Glutamatergic neuron (in vitro differentiated cells): Measurements from ENCODE around the gene KCTD15. TPM values are rescaled to one million over a fixed set of nuclear protein-coding genes. Genes with fewer than 3 reads are reported as not detected.
A peak's percentile ranks its signal among the peaks of the same experiment; 100 is the strongest.

Source experiments
- DNase-seq: peaks from one replicate; pipeline ENCODE4 v3.0.0; 2022
- H3K27ac Mint-ChIP-seq: one replicate; pipeline ENCODE4 v1.8.0; 2020; ENCODE audit warnings: mild to moderate bottlenecking, mixed read lengths, inconsistent platforms; ENCODE audit not compliant: unreplicated experiment
- H3K27me3 Mint-ChIP-seq: one replicate; pipeline ENCODE4 v1.8.0; 2020; ENCODE audit warnings: mild to moderate bottlenecking, moderate library complexity, mixed read lengths, inconsistent platforms; ENCODE audit not compliant: unreplicated experiment
- H3K36me3 Mint-ChIP-seq: one replicate; pipeline ENCODE4 v1.8.0; 2020; ENCODE audit warnings: mild to moderate bottlenecking, mixed read lengths, inconsistent platforms; ENCODE audit not compliant: unreplicated experiment
- H3K4me1 Mint-ChIP-seq: one replicate; pipeline ENCODE4 v1.8.0; 2020; ENCODE audit warnings: mild to moderate bottlenecking, low read depth, mixed read lengths, inconsistent platforms; ENCODE audit not compliant: unreplicated experiment
- H3K4me3 Mint-ChIP-seq: one replicate; pipeline ENCODE4 v1.8.0; 2020; ENCODE audit warnings: mild to moderate bottlenecking, mixed read lengths, inconsistent platforms; ENCODE audit not compliant: unreplicated experiment
- H3K9me3 Mint-ChIP-seq: one replicate; pipeline ENCODE4 v1.8.0; 2020; ENCODE audit warnings: mild to moderate bottlenecking, moderate library complexity, mixed read lengths, inconsistent platforms; ENCODE audit not compliant: unreplicated experiment
- total RNA-seq: library from RNA; stranded (reverse); fragmentation: NEBNext Ultra II Directional; extraction: Animal tissue kit (Norgen Biotek cat#: 25700); gene quantifications from one replicate; pipeline ENCODE4 v1.2.1, GENCODE V29; 2021; ENCODE audit not compliant: unreplicated experiment
- TF ChIP-seq, protein P1 (sequence below): fragments of 200-600 bp; sonication (generic); IDR thresholded peaks from one replicate; pipeline ENCODE4 v1.5.0; 2021; ENCODE audit not compliant: partially characterized antibody, unreplicated experiment

Gene KCTD15
- total RNA-seq, 1 donor from 2014 or later, result 53.4 TPM

DNA sequence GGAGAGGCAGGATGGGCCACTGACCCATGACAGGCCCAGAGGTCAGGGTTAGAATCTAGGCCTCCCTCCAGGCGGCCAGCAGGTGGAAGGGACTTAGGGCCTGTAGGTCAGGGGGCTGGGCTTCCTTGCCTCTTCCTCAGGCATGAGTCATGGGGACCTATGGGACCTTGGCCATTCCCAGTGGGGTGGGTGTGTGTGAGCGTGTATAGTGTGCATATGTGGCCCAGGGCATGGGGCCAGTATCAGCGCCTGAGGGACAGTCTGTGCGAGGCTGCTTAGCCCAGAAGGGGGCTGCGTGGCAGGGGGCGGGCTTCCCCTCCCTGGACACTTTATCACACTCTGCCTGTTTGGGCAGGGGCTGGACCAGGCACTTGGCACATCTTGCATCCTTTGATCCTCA lies 13.3 kb downstream of the KCTD15 start:
- Mint-ChIP-seq H3K27me3 (peaks cover 17% of the 10 kb centered on the region), H3K4me1 (peaks cover 32% of the 10 kb centered on the region), H3K9me3 (peaks cover 8% of the 10 kb centered on the region), H3K27ac (no peak overlapping the region), H3K36me3 (peaks cover 5% of the 10 kb centered on the region), H3K4me3 (no peak overlapping the region)
- no peak for DNase-seq
- TF ChIP-seq, protein P1, sequence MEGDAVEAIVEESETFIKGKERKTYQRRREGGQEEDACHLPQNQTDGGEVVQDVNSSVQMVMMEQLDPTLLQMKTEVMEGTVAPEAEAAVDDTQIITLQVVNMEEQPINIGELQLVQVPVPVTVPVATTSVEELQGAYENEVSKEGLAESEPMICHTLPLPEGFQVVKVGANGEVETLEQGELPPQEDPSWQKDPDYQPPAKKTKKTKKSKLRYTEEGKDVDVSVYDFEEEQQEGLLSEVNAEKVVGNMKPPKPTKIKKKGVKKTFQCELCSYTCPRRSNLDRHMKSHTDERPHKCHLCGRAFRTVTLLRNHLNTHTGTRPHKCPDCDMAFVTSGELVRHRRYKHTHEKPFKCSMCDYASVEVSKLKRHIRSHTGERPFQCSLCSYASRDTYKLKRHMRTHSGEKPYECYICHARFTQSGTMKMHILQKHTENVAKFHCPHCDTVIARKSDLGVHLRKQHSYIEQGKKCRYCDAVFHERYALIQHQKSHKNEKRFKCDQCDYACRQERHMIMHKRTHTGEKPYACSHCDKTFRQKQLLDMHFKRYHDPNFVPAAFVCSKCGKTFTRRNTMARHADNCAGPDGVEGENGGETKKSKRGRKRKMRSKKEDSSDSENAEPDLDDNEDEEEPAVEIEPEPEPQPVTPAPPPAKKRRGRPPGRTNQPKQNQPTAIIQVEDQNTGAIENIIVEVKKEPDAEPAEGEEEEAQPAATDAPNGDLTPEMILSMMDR, result no peak

DNA sequence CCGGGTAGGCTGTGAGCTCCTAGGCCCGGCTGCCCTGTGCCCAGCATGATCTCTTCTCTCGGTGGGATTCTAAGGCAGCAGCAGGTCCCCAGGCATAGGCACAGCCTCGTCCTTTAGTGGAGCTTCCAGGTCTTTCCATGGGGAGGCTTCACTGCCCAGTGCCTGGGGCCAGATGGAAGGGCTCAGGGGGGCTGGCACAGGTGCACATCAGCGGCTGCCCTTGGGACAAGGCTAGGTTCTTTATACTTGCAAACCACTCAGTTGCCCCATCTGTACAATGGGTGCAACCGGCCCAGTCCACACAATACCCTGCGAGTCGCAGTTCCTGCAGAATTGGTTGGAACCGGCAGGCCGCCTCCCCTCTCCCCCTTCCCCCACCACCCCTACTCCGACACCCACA lies 14.2 kb downstream of the KCTD15 start:
- TF ChIP-seq, protein P1, result no peak
- H3K4me3 Mint-ChIP-seq, result no peak overlapping the region
- no peak for DNase-seq
- H3K27me3 Mint-ChIP-seq, result peaks cover 17% of the 10 kb centered on the region
- no peak overlapping the region for H3K27ac Mint-ChIP-seq
- H3K9me3 Mint-ChIP-seq, result peaks cover 9% of the 10 kb centered on the region
- H3K4me1 Mint-ChIP-seq, result peaks cover 37% of the 10 kb centered on the region
- H3K36me3 Mint-ChIP-seq, result peaks cover 5% of the 10 kb centered on the region

DNA sequence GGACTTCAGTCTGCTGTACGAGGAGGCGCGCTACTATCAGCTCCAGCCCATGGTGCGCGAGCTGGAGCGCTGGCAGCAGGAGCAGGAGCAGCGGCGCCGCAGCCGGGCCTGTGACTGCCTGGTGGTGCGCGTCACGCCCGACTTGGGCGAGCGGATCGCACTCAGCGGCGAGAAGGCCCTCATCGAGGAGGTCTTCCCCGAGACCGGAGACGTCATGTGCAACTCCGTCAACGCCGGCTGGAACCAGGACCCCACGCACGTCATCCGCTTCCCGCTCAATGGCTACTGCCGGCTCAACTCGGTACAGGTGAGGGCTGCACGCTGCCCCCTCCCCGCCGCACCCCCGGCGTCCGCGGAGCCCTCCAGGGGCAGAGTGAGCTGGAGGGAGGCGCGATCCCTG lies 14.6 kb downstream of the KCTD15 start:
- no peak overlapping the region for H3K4me3 Mint-ChIP-seq
- peaks cover 7% of the 10 kb centered on the region for H3K9me3 Mint-ChIP-seq
- peaks cover 14% of the 10 kb centered on the region for H3K27me3 Mint-ChIP-seq
- H3K27ac Mint-ChIP-seq, result no peak overlapping the region
- DNase-seq, result no peak
- H3K4me1 Mint-ChIP-seq, result peaks cover 34% of the 10 kb centered on the region
- TF ChIP-seq, protein P1, result no peak
- H3K36me3 Mint-ChIP-seq, result peaks cover 1% of the 10 kb centered on the region

DNA sequence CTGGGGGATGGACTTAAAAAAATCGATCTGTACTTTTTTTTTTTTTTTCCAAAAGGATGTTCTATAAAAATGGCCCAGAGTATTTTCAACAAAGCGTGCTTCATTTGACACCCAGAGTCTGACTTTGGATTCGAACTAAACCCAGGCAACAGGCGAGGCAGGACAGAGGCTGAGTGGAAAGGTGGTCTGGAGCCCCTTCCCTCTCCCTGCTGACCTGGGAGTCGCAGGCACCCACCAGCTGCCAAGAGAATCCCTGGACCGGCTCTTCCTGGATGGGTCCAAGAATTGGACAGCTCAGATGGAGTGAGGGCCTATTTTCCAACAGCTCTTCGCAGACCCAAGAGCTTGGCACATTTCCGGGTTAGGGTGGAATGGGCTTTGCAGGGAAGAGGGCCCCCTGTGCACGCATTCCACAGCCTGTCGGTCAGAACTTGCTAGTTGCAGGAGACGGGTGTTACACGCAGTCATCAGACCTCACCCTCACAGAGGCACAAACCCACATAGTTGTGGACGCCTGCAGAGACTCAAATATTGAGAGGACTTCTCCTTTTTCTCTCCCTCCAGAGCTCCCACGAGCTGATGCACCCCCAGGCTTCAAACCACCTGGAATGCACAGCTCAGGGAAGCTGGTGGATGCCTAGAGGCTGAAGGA lies 15.2 kb downstream of the KCTD15 start:
- Mint-ChIP-seq H3K4me1 (peaks cover 34% of the 10 kb centered on the region), H3K27me3 (peaks cover 11% of the 10 kb centered on the region), H3K4me3 (peak overlapping the region; percentile 34), H3K36me3 (no peaks in the 10 kb centered on the region), H3K9me3 (peaks cover 7% of the 10 kb centered on the region), H3K27ac (peak overlapping the region; percentile 39)
- TF ChIP-seq, protein P1, result no peak
- DNase-seq, result no peak
